A673 (cell line): ENCODE measurements around the gene FXYD3. TPM values are rescaled to one million over a fixed set of nuclear protein-coding genes. Genes with fewer than 3 reads are reported as not detected.

Experiments used
- BruUV-seq: library from RNA; stranded (reverse); fragments of 400-500 nt; replicated peaks from 2 replicates; lab custom pipeline; 2021; lab: Mats Ljungman, UMichigan
- CTCF ChIA-PET: fragments of 300-600 bp; sonication (Branson Sonifier 250); formaldehyde crosslinking; loops from one replicate; lab custom pipeline; 2022; ENCODE audit warnings: antibody characterized with exemption; lab: Charles Lee
- POLR2A ChIA-PET: fragments of 300-600 bp; sonication (Branson Sonifier 250); formaldehyde crosslinking; loops from one replicate; lab custom pipeline; 2022; ENCODE audit warnings: antibody characterized with exemption; ENCODE audit not compliant: low non-redundant PET; lab: Charles Lee
- DNase-seq: peaks from one replicate; pipeline ENCODE4 v3.0.0-alpha.2; 2015; ENCODE audit warnings: low spot score
- H3K27ac ChIP-seq: fragments of 200-600 bp; sonication (generic); 2 replicates; pipeline ENCODE4 v1.5.1; 2016; ENCODE audit warnings: mixed run types, low read depth, mild to moderate bottlenecking, mixed read lengths, antibody characterized with exemption, low read length; ENCODE audit not compliant: poor library complexity, severe bottlenecking
- H3K27me3 ChIP-seq: fragments of 200-600 bp; sonication (generic); replicated peaks from 2 replicates; pipeline ENCODE4 v1.6.1; 2017; ENCODE audit warnings: mixed run types, low read depth, mild to moderate bottlenecking, mixed read lengths, antibody characterized with exemption, low read length; ENCODE audit not compliant: insufficient read depth, poor library complexity
- H3K36me3 ChIP-seq: fragments of 200-600 bp; sonication (generic); 2 replicates; pipeline ENCODE4 v1.6.1; 2016; ENCODE audit warnings: mixed run types, mild to moderate bottlenecking, mixed read lengths, antibody characterized with exemption, low read length; ENCODE audit not compliant: insufficient read depth, poor library complexity, severe bottlenecking
- H3K4me1 ChIP-seq: fragments of 200-600 bp; sonication (generic); 2 replicates; pipeline ENCODE4 v1.6.1; 2017; ENCODE audit warnings: mixed run types, mild to moderate bottlenecking, mixed read lengths, antibody characterized with exemption, low read length; ENCODE audit not compliant: insufficient read depth, poor library complexity, severe bottlenecking
- H3K4me3 ChIP-seq: fragments of 200-600 bp; sonication (generic); 2 replicates; pipeline ENCODE4 v1.5.1; 2016; ENCODE audit warnings: low read depth, mixed run types, mild to moderate bottlenecking, mixed read lengths, low read length; ENCODE audit not compliant: poor library complexity, severe bottlenecking
- H3K9me3 ChIP-seq: fragments of 200-600 bp; sonication (generic); 2 replicates; pipeline ENCODE4 v1.6.1; 2016; ENCODE audit warnings: mixed run types, low read depth, mild to moderate bottlenecking, mixed read lengths, antibody characterized with exemption, low read length; ENCODE audit not compliant: poor library complexity, severe bottlenecking
- CTCF ChIP-seq: fragments of 300-800, 200-600 bp; sonication (generic); conservative IDR thresholded peaks from 2 replicates; pipeline ENCODE4 v1.5.1; 2017; ENCODE audit warnings: low read depth, mild to moderate bottlenecking, antibody characterized with exemption, low read length, moderate library complexity, mixed read lengths
- EZH2 ChIP-seq: fragments of 200-600 bp; sonication (generic); IDR thresholded peaks from 2 replicates; pipeline ENCODE4 v1.6.1; 2017; ENCODE audit warnings: borderline replicate concordance, low read depth, mild to moderate bottlenecking, mixed read lengths, antibody characterized with exemption, low read length; ENCODE audit not compliant: poor library complexity, severe bottlenecking
- intact Hi-C: fragments of 100-400 bp; cut with micrococcal nuclease; formaldehyde crosslinking; loops from one replicate; pipeline ENCODE4 v1.10.0; 2022; ENCODE audit not compliant: unreplicated experiment
- total RNA-seq: library from RNA; stranded (reverse); gene quantifications from 2 replicates; pipeline ENCODE4 v1.2.3, GENCODE V29; 2021

Gene FXYD3
- total RNA-seq, 1 experiment from 2014 or later = not detected

DNA sequence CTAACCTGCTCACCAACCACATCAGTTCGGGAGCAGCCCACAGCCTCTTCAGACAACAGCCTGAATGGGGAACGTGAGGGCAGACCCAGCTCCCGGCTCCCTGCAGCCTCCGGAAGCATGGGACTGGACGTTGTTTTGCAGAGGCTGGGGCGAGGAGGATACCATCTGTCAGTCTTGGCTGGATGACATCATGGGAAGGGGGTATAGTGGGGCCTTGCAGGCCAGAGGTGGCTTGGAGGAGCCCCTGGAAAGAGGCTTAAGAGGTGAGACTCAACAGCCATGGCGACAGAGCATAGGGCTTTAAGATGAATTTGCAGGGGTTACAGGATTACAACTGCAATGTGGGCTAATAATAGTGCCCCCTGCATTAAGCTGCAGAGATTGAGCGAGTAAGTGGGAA lies 1.5 kb downstream of the FXYD3 start:
- no TSS peak for BruUV-seq
- Histone ChIP-seq H3K4me1 (no peaks in the 10 kb centered on the region), H3K27ac (no peak overlapping the region), H3K9me3 (no peaks in the 10 kb centered on the region), H3K4me3 (no peak overlapping the region), H3K36me3 (no peaks in the 10 kb centered on the region), H3K27me3 (no peaks in the 10 kb centered on the region)
- ChIA-PET POLR2A (no interaction called here), CTCF (no interaction called here)
- TF ChIP-seq EZH2 (no peak), CTCF (no peak)
- intact Hi-C loops = no loop called here
- DNase-seq = no peak

- POLR2A ChIA-PET = no interaction called here
- intact Hi-C loops = no loop called here
Observed at GRCh38 chr19:35117799-35118198, 2.2 kb downstream of the FXYD3 start.

DNA sequence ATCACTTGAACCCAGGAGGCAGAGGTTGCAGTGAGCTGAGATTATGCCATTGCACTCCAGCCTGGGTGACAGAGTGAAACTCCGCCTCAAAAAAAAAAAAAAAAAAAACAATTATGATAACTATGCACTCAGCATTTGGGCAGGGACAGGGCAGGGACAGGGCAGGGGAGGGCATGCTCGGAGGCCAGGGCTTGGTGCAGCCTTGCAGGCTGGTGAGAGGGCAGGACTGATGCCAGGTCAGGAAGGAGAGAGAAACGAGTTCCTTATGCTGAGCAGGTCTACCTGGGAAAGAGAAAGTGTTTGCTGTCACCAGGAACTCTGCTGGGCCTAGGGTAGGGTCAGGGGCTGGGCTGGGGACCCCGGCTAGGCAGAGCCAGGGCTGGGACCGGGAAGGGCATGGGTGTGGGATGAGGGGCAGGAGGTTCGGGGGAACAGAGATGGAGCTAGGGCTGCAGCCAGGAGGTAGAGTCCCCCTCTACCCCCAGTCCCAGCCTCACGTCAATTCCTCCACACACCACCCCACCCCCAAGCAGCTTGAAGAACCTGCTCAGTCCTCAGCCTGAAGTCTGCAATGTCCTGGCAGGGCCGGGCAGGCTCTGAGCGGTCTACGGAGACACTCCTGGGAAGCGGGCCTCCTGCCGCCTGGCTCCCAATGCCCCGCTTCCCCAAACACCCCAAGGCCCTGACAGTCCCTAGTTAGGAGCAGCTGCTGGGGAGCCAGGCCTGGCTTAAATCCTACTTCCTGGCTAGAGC lies 2.8 kb downstream of the FXYD3 start:
- Histone ChIP-seq H3K4me1 (no peaks in the 10 kb centered on the region), H3K4me3 (no peak overlapping the region), H3K27me3 (no peaks in the 10 kb centered on the region), H3K36me3 (no peaks in the 10 kb centered on the region), H3K27ac (no peak overlapping the region), H3K9me3 (no peaks in the 10 kb centered on the region)
- BruUV-seq = no TSS peak
- intact Hi-C loops = no loop called here
- ChIA-PET CTCF (interaction anchor here (0.6 kb wide), 1 partner anchor 40 kb away, joined by 4 read pairs; no protein-coding TSS in a partner anchor), POLR2A (no interaction called here)
- TF ChIP-seq EZH2 (no peak), CTCF (no peak)
- no peak for DNase-seq

More at GRCh38 chr19:35117799-35118198, 2.2 kb downstream of the FXYD3 start:
- TF ChIP-seq EZH2 (no peak), CTCF (no peak)
- H3K36me3 ChIP-seq = no peaks in the 10 kb centered on the region
- no peak for DNase-seq
- H3K4me1 ChIP-seq = no peaks in the 10 kb centered on the region
- BruUV-seq = no TSS peak
- CTCF ChIA-PET = interaction anchor here (0.6 kb wide), 2 partner anchors 17 to 40 kb away, joined by 4 to 7 read pairs; partner anchors contain the start of gene LGI4
- no peaks in the 10 kb centered on the region for H3K27me3 ChIP-seq
- no peak overlapping the region for H3K27ac ChIP-seq
- no peak overlapping the region for H3K4me3 ChIP-seq
- H3K9me3 ChIP-seq = no peaks in the 10 kb centered on the region
